Tibial nerve (tissue), 4 donors: Measurements from ENCODE around the gene MAB21L4. TPM values are rescaled to one million over a fixed set of nuclear protein-coding genes. Genes with fewer than 3 reads are reported as not detected.

ENCODE experiments used
- DNase-seq, 2 donors: peaks; one replicate each; pipeline ENCODE4 v3.0.0-alpha.2; 2019; ENCODE audit warnings: low spot score in 2 of 2
- H3K27ac ChIP-seq, 4 donors: fragments of 200-600 bp; sonication (generic) in 3 of 4; one replicate each; pipeline ENCODE4 v1.5.1; 2017 to 2019; ENCODE audit warnings: mild to moderate bottlenecking in 1 of 4
- H3K27me3 ChIP-seq, 2 donors: fragments of 200-600 bp; sonication (generic) in 1 of 2; one replicate each; pipeline versions ENCODE4 v1.5.1 to v1.6.0; 2017 to 2019
- H3K36me3 ChIP-seq, 3 donors: fragments of 200-600 bp; sonication (generic); one replicate each; pipeline ENCODE4 v1.5.1; 2018 to 2019
- H3K4me1 ChIP-seq, 4 donors: fragments of 200-600 bp; sonication (generic) in 3 of 4; one replicate each; pipeline ENCODE4 v1.5.1; 2017 to 2019
- H3K4me3 ChIP-seq, 4 donors: fragments of 200-600 bp; sonication (generic) in 3 of 4; one replicate each; pipeline ENCODE4 v1.5.1; 2017 to 2019; ENCODE audit warnings: mild to moderate bottlenecking in 1 of 4, moderate library complexity in 1 of 4
- H3K9me3 ChIP-seq, 4 donors: fragments of 200-600 bp; sonication (generic) in 3 of 4; one replicate each; pipeline ENCODE4 v1.5.1; 2017 to 2019
- EP300 ChIP-seq, 2 donors: sonication (generic); formaldehyde crosslinking; IDR thresholded peaks; one replicate each; pipeline ENCODE4 v1.6.1; 2017; ENCODE audit warnings: antibody characterized with exemption in 2 of 2, mild to moderate bottlenecking in 1 of 2
- POLR2A ChIP-seq, 2 donors: fragments of 450-650 bp; IDR thresholded peaks; one replicate each; pipeline ENCODE4 v1.6.1; 2017; ENCODE audit warnings: antibody characterized with exemption in 2 of 2, mild to moderate bottlenecking in 2 of 2, moderate library complexity in 2 of 2
- WGBS, 2 donors: methylation state at CpG; one replicate each; pipeline ENCODE4 v1.1.5; 2018; 5-methylcytosine and 5-hydroxymethylcytosine counted together
- total RNA-seq, 4 donors: library from RNA; depleted of rRNA; stranded (reverse); fragments of >200 nt; gene quantifications; one replicate each; pipeline ENCODE4 v1.1.0, GENCODE V29; 2016
- TF ChIP-seq, protein P1 (sequence below), 5 experiments: fragments of 200-600 bp in 3 of 5; fragments of 450-650 bp in 2 of 5; sonication (generic) in 3 of 5; IDR thresholded peaks; one replicate each; pipeline ENCODE4 v1.5.1; 2016 to 2019; ENCODE audit warnings: antibody characterized with exemption in 5 of 5, mild to moderate bottlenecking in 3 of 5, moderate library complexity in 2 of 5

MAB21L4 gene
- total RNA-seq, 4 donors from 2014 or later, result not detected

DNA sequence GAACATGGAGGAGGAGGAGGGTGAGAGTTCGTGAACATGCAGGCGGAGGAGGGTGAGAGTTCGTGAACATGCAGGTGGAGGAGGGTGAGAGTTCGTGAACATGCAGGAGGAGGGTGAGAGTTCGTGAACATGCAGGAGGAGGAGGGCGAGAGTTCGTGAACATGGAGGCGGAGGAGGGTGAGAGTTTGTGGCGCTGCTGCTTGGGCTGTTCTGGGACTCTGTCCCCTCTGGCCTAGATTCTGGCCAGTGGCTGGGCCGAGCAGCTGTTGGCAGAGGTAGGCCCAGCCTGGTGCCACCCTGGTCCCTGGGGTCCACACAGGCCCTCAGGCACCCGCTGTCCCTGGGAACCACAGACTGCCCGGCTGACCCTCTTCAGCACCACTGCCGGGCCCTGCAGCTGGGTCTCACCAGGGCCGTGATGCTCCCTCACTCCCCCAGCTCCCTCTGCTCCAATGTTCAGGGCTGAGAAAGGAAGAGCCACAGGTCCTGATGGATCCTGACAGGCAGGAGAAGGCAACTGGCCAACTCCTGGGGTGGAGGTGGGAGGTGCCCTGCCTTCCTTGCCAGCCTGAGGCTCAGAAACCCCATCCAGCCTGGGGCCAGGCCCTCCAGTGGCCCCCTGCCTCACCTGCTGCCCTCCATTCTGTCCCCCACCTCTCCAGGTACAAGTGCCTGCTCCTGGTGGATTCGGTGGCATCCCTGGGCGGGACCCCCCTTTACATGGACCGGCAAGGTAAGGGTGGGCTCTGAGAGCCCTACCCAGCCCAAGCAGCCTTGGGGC, 23.4 kb downstream of the MAB21L4 start:
- no peaks in the 10 kb centered on the region for H3K9me3 ChIP-seq
- no peak for DNase-seq
- TF ChIP-seq EP300 (IDR thresholded peaks at IDR 0.05) (no peak), POLR2A (IDR thresholded peaks at IDR 0.05) (no peak)
- TF ChIP-seq, protein P1, sequence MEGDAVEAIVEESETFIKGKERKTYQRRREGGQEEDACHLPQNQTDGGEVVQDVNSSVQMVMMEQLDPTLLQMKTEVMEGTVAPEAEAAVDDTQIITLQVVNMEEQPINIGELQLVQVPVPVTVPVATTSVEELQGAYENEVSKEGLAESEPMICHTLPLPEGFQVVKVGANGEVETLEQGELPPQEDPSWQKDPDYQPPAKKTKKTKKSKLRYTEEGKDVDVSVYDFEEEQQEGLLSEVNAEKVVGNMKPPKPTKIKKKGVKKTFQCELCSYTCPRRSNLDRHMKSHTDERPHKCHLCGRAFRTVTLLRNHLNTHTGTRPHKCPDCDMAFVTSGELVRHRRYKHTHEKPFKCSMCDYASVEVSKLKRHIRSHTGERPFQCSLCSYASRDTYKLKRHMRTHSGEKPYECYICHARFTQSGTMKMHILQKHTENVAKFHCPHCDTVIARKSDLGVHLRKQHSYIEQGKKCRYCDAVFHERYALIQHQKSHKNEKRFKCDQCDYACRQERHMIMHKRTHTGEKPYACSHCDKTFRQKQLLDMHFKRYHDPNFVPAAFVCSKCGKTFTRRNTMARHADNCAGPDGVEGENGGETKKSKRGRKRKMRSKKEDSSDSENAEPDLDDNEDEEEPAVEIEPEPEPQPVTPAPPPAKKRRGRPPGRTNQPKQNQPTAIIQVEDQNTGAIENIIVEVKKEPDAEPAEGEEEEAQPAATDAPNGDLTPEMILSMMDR (IDR thresholded peaks at IDR 0.05), result no peak
- no peaks in the 10 kb centered on the region for H3K36me3 ChIP-seq
- peaks cover 0 to 5% (median 0%) of the 10 kb centered on the region in 4 donors for H3K4me1 ChIP-seq
- H3K27me3 ChIP-seq, result no peaks in the 10 kb centered on the region
- WGBS, 2 donors, result 83 to 85% methylated on average over 14 to 16 of the region's 17 CpGs
- no peak overlapping the region for H3K4me3 ChIP-seq
- no peak overlapping the region for H3K27ac ChIP-seq

DNA sequence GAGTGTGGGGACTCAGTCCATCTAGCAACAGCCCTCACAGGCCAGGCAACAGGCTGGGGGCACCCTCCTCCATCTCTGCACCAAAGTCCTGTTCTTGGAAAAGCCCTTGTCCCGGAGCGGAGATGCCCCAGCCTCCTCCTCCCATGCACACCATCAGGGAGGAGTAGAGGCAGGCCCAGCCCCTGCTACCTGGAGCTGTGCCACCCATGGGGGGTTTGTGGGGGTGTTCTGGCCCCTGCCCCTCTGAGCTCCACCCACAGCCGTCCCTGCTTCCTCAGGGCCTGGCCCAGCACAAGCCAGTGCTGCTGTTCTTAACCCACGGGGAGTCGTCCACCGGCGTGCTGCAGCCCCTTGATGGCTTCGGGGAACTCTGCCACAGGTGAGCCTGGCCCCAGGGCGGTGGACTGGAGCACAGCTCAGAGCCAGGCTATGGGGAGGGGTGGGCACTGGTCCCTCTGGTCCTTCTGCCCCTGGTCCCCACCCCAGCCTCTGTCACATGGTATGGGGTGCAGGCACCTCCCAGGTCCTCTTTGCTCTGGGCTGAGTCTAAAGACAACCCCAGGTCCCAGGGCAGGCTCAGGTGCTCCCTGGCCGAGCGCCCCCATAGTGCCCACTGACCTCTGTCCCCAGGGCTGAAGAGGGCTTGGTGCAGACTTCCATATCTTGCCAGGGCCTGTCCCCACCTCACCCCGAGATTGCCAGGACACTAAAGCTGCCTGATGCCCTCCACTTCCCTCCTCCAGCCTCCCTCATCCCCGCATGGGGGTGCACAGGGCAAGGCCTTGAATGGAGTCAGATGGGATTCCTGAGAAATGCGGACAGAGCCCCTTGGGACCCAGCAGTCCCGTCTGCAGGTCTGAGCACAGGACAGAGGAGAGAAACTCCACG, 24.6 kb downstream of the MAB21L4 start:
- H3K4me3 ChIP-seq, result no peak overlapping the region
- peaks cover 0 to 5% (median 0%) of the 10 kb centered on the region in 4 donors for H3K4me1 ChIP-seq
- no peaks in the 10 kb centered on the region for H3K27me3 ChIP-seq
- H3K27ac ChIP-seq, result no peak overlapping the region
- TF ChIP-seq, protein P1 (IDR thresholded peaks at IDR 0.05), result no peak
- no peak for TF ChIP-seq EP300 (IDR thresholded peaks at IDR 0.05)
- no peak for TF ChIP-seq POLR2A (IDR thresholded peaks at IDR 0.05)
- WGBS, 2 donors, result 72 to 86% methylated on average over 8 to 15 of the region's 16 CpGs
- DNase-seq, result no peak
- H3K9me3 ChIP-seq, result no peaks in the 10 kb centered on the region
- no peaks in the 10 kb centered on the region for H3K36me3 ChIP-seq

DNA sequence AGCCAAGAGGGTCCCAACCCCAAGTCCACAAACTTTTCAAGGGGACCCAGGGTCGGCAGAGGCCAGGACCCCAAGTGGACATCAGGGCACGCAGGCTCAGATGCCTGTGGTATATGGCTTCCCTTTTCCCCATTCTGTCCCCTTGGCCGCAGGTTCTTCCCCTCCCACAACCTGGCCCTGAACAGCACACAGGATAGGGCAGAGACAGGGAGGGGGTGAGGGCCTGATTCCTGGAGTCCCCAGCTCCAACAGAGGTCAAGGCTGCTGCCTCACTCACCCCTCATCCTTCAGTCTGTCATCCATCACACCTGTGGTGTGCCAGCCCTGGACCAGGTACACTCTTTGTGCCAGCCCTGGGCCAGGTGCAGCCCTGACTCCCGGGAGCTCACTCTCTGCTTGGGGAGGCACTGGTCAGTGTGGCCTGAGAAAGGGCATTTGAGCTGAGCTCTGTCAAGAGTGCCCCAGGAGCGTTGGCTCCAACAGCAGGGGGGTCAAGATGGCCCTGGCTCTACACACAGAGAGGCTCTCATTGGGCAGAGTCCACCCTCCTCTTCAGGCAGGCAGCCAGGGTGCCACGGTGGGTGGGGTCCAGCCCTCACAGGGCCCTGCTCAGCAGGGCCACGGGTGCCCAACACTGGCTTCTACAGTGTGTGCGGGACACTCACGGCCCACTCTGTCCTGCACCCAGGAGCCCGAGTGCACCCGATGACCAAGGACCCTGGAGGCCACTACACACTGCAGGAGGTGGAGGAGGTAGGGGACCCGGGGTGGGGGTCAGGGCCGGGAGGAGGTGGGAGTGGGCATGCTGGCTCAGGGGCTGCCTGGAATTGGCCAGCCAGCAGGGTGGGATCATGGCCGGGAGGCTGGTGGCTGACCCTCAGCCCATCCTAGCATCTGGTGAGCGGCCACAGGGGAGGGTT, 25.7 kb downstream of the MAB21L4 start:
- Histone ChIP-seq H3K27me3 (no peaks in the 10 kb centered on the region), H3K4me1 (peaks cover 0 to 5% (median 0%) of the 10 kb centered on the region in 4 donors), H3K36me3 (no peaks in the 10 kb centered on the region), H3K4me3 (no peak overlapping the region), H3K27ac (no peak overlapping the region), H3K9me3 (no peaks in the 10 kb centered on the region)
- TF ChIP-seq POLR2A (IDR thresholded peaks at IDR 0.05) (no peak), EP300 (IDR thresholded peaks at IDR 0.05) (no peak)
- TF ChIP-seq, protein P1 (IDR thresholded peaks at IDR 0.05), result no peak
- WGBS, 2 donors, result 81 to 85% methylated on average over 5 to 12 of the region's 15 CpGs
- DNase-seq, result no peak

DNA sequence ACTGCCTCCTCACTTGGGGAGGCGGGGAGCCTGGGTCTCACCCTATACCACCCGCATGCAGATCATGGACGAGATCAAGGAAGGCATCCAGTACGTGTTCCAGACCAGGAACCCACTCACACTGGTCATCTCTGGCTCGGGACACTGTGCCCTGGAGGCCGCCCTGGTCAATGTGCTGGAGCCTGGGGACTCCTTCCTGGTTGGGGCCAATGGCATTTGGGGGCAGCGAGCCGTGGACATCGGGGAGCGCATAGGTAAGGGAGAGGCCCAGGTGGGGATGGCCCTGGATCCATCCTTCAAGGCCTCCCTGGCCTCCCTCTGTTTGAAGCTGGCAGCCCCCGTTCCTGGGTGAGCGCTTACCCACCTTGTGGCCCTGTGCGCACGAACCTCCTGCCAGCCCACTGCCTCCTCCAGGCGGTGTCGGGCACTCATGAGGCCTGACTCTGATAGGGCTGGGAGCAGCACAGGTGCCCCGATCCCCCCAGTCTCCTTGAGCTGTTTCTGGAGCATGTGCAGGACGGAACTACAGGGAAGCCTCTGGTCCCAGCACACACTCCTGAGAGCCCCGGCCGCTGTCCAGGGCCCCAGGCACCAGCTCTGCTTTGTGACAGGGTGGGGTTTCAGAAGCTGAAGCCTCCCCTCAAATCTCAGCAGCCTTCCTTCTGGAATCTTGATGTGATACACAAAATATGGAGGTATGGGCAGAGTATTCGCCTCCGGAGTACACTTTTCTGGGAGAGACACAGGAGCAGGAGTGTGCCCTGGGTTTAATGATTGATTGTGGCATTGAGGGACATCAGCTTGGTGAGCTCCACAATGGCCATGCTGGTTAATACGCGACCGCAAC, 26.6 kb downstream of the MAB21L4 start:
- H3K9me3 ChIP-seq, result no peaks in the 10 kb centered on the region
- H3K27ac ChIP-seq, result no peak overlapping the region
- TF ChIP-seq POLR2A (IDR thresholded peaks at IDR 0.05), result no peak
- TF ChIP-seq, protein P1 (IDR thresholded peaks at IDR 0.05), result no peak
- TF ChIP-seq EP300 (IDR thresholded peaks at IDR 0.05), result no peak
- peaks cover 0 to 5% (median 0%) of the 10 kb centered on the region in 4 donors for H3K4me1 ChIP-seq
- H3K36me3 ChIP-seq, result no peaks in the 10 kb centered on the region
- H3K4me3 ChIP-seq, result no peak overlapping the region
- no peaks in the 10 kb centered on the region for H3K27me3 ChIP-seq
- no peak for DNase-seq
- 90 to 92% methylated on average over 16 to 21 of the region's 25 CpGs for WGBS, 2 donors
